PFSK-1 (cell line): Measurements from ENCODE around the gene SH3TC1.

Experiments used
- FOXP2 ChIP-seq: optimal IDR thresholded peaks from 2 replicates; pipeline ENCODE3; 2011; ENCODE audit warnings: borderline replicate concordance, control low read depth, inconsistent platforms; ENCODE audit not compliant: insufficient read depth; ENCODE audit errors: extremely low read length, extremely low read depth
- POLR2AphosphoS5 ChIP-seq: IDR thresholded peaks from 2 replicates; pipeline ENCODE4 v1.6.1; 2012; ENCODE audit warnings: low read depth, mild to moderate bottlenecking, control low read depth, low read length, moderate library complexity
- SIN3A ChIP-seq: IDR thresholded peaks from 2 replicates; pipeline ENCODE4 v1.6.1; 2012; ENCODE audit warnings: mild to moderate bottlenecking, low read length, moderate library complexity, borderline replicate concordance; ENCODE audit not compliant: insufficient read depth
- TAF1 ChIP-seq: IDR thresholded peaks from 2 replicates; pipeline ENCODE4 v1.6.1; 2012; ENCODE audit warnings: low read length, control low read depth, borderline replicate concordance; ENCODE audit not compliant: insufficient read depth
- TF ChIP-seq, protein P1 (sequence below), 2 experiments: IDR thresholded peaks; 2 replicates each; pipeline versions ENCODE4 v1.6.1 to v1.8.0; 2011 to 2012; ENCODE audit warnings: low read depth in 2 of 2, low read length in 2 of 2, control low read depth in 1 of 2, inconsistent platforms in 1 of 2, mild to moderate bottlenecking in 1 of 2, moderate library complexity in 1 of 2; ENCODE audit not compliant: insufficient read depth in 1 of 2

SH3TC1 gene

DNA sequence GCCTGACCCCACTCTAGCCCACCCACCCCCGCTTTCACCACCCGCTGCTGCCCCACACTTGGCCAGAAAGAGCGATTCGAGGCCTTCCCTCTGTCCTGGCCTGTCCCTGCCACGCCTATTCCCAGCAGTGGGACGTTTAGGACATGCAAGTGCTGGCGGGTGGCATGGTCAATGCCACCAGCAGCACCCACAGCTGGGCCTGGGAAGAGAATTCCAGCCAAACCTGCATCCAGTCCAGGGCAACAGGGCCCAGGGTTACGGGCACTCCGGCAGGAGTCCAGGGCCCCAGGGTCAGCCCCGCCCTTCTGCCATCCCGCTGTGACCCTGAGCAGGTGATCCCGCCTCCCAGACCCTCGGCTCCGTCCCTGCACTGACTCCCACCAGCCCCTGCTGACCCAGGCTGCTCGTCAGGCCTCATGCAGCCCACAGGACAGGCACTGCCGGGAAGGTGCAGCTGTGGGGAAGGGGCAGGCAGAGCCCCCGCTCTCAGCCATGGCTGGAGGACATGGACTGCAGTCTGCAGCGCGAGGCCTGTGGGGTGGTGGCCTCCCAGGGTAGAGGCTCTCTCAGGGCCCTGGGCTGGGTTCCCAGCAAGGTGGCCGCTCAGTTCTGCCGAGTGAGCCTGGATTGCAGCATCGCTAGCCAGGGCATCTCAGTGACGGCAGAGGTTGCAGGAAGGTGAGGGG lies 63.7 kb downstream of the SH3TC1 start:
- TF ChIP-seq TAF1: no peak

DNA sequence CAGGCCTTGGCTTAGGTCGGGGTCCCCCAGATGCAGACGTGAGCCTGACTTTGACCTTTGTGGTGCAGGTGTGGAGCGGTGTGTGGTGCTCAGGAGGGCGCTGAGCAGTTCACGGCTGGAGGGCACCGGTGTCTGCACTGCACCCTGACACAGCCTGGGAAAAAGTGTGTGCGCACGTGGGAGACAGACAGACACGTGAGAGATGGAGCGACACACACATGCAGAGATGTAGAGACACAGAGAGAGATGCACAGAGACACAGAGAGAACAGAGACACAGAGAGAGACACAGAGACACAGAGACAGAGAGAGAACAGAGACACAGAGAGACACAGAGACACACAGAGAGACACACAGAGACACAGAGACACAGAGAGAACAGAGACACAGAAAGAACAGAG lies 64.3 kb downstream of the SH3TC1 start:
- no peak for TF ChIP-seq POLR2AphosphoS5
- TF ChIP-seq FOXP2: no peak
- TF ChIP-seq SIN3A: no peak
- TF ChIP-seq, protein P1, sequence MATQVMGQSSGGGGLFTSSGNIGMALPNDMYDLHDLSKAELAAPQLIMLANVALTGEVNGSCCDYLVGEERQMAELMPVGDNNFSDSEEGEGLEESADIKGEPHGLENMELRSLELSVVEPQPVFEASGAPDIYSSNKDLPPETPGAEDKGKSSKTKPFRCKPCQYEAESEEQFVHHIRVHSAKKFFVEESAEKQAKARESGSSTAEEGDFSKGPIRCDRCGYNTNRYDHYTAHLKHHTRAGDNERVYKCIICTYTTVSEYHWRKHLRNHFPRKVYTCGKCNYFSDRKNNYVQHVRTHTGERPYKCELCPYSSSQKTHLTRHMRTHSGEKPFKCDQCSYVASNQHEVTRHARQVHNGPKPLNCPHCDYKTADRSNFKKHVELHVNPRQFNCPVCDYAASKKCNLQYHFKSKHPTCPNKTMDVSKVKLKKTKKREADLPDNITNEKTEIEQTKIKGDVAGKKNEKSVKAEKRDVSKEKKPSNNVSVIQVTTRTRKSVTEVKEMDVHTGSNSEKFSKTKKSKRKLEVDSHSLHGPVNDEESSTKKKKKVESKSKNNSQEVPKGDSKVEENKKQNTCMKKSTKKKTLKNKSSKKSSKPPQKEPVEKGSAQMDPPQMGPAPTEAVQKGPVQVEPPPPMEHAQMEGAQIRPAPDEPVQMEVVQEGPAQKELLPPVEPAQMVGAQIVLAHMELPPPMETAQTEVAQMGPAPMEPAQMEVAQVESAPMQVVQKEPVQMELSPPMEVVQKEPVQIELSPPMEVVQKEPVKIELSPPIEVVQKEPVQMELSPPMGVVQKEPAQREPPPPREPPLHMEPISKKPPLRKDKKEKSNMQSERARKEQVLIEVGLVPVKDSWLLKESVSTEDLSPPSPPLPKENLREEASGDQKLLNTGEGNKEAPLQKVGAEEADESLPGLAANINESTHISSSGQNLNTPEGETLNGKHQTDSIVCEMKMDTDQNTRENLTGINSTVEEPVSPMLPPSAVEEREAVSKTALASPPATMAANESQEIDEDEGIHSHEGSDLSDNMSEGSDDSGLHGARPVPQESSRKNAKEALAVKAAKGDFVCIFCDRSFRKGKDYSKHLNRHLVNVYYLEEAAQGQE (IDR thresholded peaks at IDR 0.05; ENCODE audit: insufficient read depth in 1 of 2, low read depth in 2 of 2, low read length in 2 of 2): no peak
- no peak for TF ChIP-seq TAF1

DNA sequence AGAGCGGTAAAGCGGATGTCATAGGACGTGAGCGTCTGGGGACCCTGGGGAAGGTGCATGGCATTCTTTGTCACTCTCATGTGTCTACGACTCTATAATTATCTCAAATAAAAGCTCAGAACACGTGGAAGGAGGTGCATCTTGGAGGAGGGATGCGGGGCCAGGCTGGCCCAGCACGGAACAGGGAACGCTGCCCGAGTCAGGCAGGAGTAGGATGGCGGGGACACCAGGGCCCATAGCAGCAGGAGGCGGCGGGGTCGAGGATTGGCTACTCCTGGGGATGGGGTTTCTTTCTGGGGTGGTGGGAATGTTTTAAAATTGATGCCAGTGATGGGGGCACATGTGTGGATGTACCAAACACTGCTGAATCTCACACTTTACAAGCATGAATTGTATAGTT lies 65.0 kb downstream of the SH3TC1 start:
- TF ChIP-seq TAF1: no peak
- no peak for TF ChIP-seq POLR2AphosphoS5

DNA sequence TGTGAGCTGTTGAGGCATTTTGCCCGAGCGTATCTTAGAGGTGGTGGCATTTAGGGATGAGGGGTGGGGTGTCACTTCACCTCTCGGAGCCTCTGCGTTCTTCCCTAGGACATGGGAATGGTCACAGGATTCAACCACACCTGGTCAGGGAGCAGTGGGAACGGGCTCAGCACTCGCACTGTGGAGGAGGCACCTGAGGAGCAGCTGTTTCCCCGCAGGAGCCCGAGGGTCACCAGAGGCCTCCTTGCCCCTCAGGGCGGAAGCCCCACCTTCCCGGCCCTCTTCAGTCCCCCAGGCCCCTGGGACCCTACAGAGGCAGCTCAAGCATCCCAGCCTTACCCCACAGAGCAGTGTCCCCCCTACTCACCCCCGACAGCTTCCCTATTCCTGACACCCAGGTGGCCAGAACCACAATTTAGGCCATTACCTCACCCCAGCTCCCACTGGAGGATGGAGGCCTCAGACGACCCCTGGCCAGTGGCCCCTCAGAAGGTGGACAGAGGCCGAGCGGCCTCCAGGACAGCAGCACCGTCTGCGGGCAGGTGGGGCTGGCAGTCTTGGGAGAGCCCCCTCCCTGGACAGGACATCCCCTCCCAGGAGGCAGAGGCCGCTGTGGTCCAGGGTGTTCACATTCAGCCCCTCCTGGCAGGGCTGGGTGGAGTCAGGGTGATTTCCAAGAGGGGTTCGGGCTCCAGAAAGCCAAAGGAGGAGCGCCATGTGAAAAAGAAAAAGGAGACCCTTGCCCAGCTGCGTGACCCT lies 66.3 kb downstream of the SH3TC1 start:
- TF ChIP-seq SIN3A: no peak

DNA sequence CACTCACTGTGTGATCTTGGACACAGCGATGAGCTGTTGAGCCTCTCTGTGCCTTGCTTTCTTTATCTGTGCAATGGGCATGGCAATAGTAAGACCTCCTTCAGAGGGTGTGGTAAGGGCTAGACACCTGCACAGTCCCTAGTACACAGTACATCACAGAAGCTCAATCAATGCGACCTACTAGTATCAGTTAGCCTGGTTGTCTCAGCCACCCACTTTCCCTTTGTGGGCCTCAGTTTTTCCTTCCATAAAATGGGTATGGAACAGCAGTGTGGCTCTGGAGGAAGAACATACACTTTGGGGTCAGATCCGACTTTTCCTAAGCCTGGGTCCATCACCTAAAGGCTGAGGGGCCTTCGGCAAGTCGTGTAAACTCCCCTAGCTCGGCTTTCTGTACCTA lies 67.0 kb downstream of the SH3TC1 start:
- TF ChIP-seq POLR2AphosphoS5 (no peak), SIN3A (no peak)

DNA sequence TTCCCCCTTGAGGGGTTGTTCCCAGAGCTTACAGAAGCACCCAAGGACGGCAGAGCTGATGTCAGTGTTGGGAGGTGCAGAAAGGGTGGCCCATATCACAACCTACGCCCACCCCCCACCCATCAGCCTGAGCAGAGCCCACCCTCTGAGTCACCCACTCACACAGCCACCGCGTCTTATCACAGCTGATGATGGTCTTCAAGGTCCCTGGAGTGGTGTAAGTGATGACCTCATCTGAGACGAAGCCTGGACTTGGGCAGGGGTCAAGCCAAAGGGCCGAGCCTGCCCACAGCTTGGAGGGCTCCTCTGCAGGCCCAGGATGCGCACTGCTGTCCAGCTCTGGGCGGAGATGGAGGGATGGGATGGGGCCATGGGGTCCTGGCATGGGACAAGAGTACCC lies 67.4 kb downstream of the SH3TC1 start:
- TF ChIP-seq POLR2AphosphoS5 (no peak), FOXP2 (no peak), TAF1 (no peak), SIN3A (no peak)
- TF ChIP-seq, protein P1 (IDR thresholded peaks at IDR 0.05; ENCODE audit: insufficient read depth in 1 of 2, low read depth in 2 of 2, low read length in 2 of 2): no peak

DNA sequence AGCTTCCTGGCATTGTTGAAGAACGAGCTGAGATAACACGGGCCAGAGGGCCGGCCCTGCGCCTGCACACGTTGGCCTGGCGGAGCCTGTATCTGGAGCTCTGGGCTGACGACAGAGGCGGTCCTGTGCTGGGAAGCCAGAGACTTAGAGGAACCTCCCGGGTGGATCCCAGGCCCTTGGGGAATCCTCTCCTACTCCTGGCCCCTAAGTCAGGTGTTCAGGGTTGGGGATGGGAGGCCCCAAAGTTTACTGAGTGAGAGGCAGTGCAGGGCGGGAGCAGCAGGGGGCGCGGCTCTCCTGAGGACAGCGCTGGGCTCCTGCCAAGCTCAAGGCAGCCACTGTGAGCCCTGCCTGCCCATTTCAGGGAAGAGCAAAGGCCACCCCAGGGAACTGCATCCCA lies 68.0 kb downstream of the SH3TC1 start:
- TF ChIP-seq SIN3A (no peak), TAF1 (no peak), POLR2AphosphoS5 (no peak), FOXP2 (no peak)
- TF ChIP-seq, protein P1 (IDR thresholded peaks at IDR 0.05; ENCODE audit: insufficient read depth in 1 of 2, low read depth in 2 of 2, low read length in 2 of 2): no peak
